T-helper 2 cell (primary cell): Measurements from ENCODE around the gene ZNRF2.
A peak's percentile ranks its signal among the peaks of the same experiment; 100 is the strongest.
"Not testable (repeated sequence)": the region's sequence is repeated elsewhere in the genome, so short reads cannot be mapped to it uniquely, and the experiment has no call there.

Experiments
- DNase-seq, 5 experiments: peaks; one replicate each; pipeline versions ENCODE4 v3.0.0 to v3.0.0-alpha.2; 2012 to 2022

Gene ZNRF2

GRCh38 chr7:30363778-30364563 lies 79.6 kb downstream of the ZNRF2 start:
- no peak for DNase-seq

- no peak for DNase-seq
Observed at GRCh38 chr7:30364773-30365172, 80.4 kb downstream of the ZNRF2 start.

GRCh38 chr7:30365621-30366020 lies 81.2 kb downstream of the ZNRF2 start:
- DNase-seq: no peak

GRCh38 chr7:30366606-30367005 lies 82.2 kb downstream of the ZNRF2 start:
- no peak for DNase-seq

GRCh38 chr7:30367561-30367960 lies 83.2 kb downstream of the ZNRF2 start:
- DNase-seq: no peak

- DNase-seq: no peak
Observed at GRCh38 chr7:30369879-30370278, 85.5 kb downstream of the ZNRF2 start.

- no peak for DNase-seq
Observed at GRCh38 chr7:30371321-30371720, 86.9 kb downstream of the ZNRF2 start.

- no peak for DNase-seq
Observed at GRCh38 chr7:30378275-30378674, 93.9 kb downstream of the ZNRF2 start.

GRCh38 chr7:30379131-30379530 lies 94.7 kb downstream of the ZNRF2 start:
- no peak for DNase-seq

- DNase-seq: no peak
Observed at GRCh38 chr7:30379741-30380140, 95.3 kb downstream of the ZNRF2 start.

GRCh38 chr7:30380294-30380693 lies 95.9 kb downstream of the ZNRF2 start:
- no peak for DNase-seq

- not testable (repeated sequence) for DNase-seq
Observed at GRCh38 chr7:30380824-30381223, 96.4 kb downstream of the ZNRF2 start.

GRCh38 chr7:30382607-30383006 lies 98.2 kb downstream of the ZNRF2 start:
- no peak for DNase-seq

- no peak for DNase-seq
Observed at GRCh38 chr7:30389791-30390190, 105.4 kb downstream of the ZNRF2 start.

GRCh38 chr7:30390736-30391636 lies 106.6 kb downstream of the ZNRF2 start:
- peak in 1 of 5 experiments; percentile 11 for DNase-seq

- DNase-seq: no peak
Observed at GRCh38 chr7:30391806-30392205, 107.4 kb downstream of the ZNRF2 start.

- DNase-seq: no peak
Observed at GRCh38 chr7:30395676-30396075, 111.3 kb downstream of the ZNRF2 start.

GRCh38 chr7:30396389-30396788 lies 112.0 kb downstream of the ZNRF2 start:
- no peak for DNase-seq

GRCh38 chr7:30403477-30403876 lies 119.1 kb downstream of the ZNRF2 start:
- no peak for DNase-seq

- no peak for DNase-seq
Observed at GRCh38 chr7:30405179-30405578, 120.8 kb downstream of the ZNRF2 start.

- no peak for DNase-seq
Observed at GRCh38 chr7:30406664-30407425, 122.4 kb downstream of the ZNRF2 start.

GRCh38 chr7:30411173-30411572 lies 126.8 kb downstream of the ZNRF2 start:
- no peak for DNase-seq

GRCh38 chr7:30411897-30412296 lies 127.5 kb downstream of the ZNRF2 start:
- no peak for DNase-seq
